SKM-1 treated with dmso at 0.1 percent for 144 hours (cell line): ENCODE measurements around the gene RGS6.

ENCODE experiments used
- DNase-seq: peaks from one replicate; lab custom pipeline; 2025; ENCODE audit not compliant: unreplicated experiment; lab: John Stamatoyannopoulos, UW

The RGS6 gene

GRCh38 chr14:72237722-72238666 lies 305.8 kb downstream of the RGS6 start:
- no peak for DNase-seq

- DNase-seq: no peak
Measured at GRCh38 chr14:72243309-72244293, 311.4 kb downstream of the RGS6 start.

- DNase-seq: no peak
Measured at GRCh38 chr14:72247896-72248465, 315.8 kb downstream of the RGS6 start.

GRCh38 chr14:72253503-72253902 lies 321.3 kb downstream of the RGS6 start:
- DNase-seq: no peak

GRCh38 chr14:72254202-72254936 lies 322.1 kb downstream of the RGS6 start:
- no peak for DNase-seq

- no peak for DNase-seq
Measured at GRCh38 chr14:72254937-72255472, 322.8 kb downstream of the RGS6 start.

- DNase-seq: no peak
Measured at GRCh38 chr14:72256055-72256454, 323.8 kb downstream of the RGS6 start.

GRCh38 chr14:72261068-72261467 lies 328.8 kb downstream of the RGS6 start:
- DNase-seq: no peak

- no peak for DNase-seq
Measured at GRCh38 chr14:72262771-72263170, 330.5 kb downstream of the RGS6 start.

GRCh38 chr14:72264716-72265115 lies 332.5 kb downstream of the RGS6 start:
- DNase-seq: no peak

- no peak for DNase-seq
Measured at GRCh38 chr14:72270147-72270727, 338.0 kb downstream of the RGS6 start.

GRCh38 chr14:72270749-72271148 lies 338.5 kb downstream of the RGS6 start:
- no peak for DNase-seq

- no peak for DNase-seq
Measured at GRCh38 chr14:72275242-72275641, 343.0 kb downstream of the RGS6 start.

- DNase-seq: no peak
Measured at GRCh38 chr14:72278316-72278715, 346.1 kb downstream of the RGS6 start.

GRCh38 chr14:72284176-72284575 lies 351.9 kb downstream of the RGS6 start:
- no peak for DNase-seq

- no peak for DNase-seq
Measured at GRCh38 chr14:72290241-72290640, 358.0 kb downstream of the RGS6 start.

- no peak for DNase-seq
Measured at GRCh38 chr14:72291908-72292688, 359.9 kb downstream of the RGS6 start.

GRCh38 chr14:72292689-72293024 lies 360.4 kb downstream of the RGS6 start:
- no peak for DNase-seq

GRCh38 chr14:72301352-72301751 lies 369.1 kb downstream of the RGS6 start:
- no peak for DNase-seq
